Stimulated activated CD8-positive, alpha-beta memory T cell treated with anti-CD3 and anti-CD28 coated beads, Interleukin-12 subunit alpha, Interleukin-12 subunit beta, amount 100 ng/mL, for 1 hour (primary cell): ENCODE results near the gene SVIL.
"Not testable (repeated sequence)": the region's sequence is repeated elsewhere in the genome, so short reads cannot be mapped to it uniquely, and the experiment has no call there.

Experiments used
- DNase-seq: peaks from one replicate; pipeline ENCODE4 v3.0.0-alpha.2; 2020; ENCODE audit warnings: low read depth

The SVIL gene

DNA sequence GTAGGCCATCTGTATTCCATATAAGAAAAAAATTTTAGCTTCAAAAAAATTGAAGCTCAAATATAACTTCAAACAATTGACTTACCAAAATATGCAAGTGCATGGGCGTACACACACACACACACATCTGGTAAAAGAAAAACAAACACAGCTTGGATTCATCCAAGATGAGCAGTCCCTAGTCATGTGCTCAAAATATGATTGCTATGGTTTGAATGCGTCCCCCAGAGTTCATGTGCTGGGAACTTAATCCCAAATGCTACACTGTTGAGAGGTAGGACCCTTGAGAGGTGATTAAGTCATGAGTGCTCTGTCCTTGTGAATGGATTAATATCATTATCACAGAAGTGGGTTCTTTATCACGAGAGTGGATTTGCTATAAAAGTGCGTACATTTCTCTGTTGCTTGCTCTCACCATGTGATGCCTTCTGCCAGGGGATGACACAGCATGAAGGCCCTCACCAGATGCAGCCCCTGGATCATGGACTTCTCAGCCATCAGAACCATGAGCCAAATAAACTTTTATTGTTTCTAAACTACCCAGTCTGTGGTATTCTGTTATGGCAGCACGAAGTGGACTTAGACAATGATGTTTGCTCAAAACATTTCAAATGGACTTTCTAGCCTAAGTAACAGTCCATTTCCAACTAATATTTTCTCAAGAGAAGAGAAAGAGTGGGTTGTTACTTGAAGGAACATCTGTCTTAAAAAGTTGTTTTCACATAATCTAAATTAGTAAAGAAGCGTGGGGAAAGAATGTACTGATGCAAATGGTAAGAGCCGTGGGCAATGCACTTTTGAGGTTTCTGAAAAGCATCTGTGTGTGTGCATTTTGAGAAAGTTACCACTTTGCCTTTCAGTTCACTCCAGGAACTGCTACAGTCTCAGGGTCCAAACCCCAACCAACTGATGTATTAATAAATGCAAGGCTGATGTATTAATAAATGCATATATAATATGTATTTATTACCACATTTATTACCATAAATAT, 15.1 kb upstream of the SVIL start:
- no peak for DNase-seq

DNA sequence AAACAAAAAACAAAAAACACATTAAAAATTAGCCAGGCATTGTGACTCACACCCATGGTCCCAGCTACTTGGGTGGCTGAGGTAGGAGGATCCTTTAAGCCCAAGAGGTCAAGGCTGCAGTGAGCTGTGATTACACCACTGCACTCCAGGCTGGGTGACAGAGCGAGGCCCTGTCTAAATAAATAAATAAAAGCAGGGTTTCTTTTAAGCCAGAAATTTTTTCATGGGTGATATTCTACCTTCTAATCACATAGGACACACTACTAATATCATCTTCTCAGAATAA, 14.2 kb upstream of the SVIL start:
- DNase-seq = no peak

DNA sequence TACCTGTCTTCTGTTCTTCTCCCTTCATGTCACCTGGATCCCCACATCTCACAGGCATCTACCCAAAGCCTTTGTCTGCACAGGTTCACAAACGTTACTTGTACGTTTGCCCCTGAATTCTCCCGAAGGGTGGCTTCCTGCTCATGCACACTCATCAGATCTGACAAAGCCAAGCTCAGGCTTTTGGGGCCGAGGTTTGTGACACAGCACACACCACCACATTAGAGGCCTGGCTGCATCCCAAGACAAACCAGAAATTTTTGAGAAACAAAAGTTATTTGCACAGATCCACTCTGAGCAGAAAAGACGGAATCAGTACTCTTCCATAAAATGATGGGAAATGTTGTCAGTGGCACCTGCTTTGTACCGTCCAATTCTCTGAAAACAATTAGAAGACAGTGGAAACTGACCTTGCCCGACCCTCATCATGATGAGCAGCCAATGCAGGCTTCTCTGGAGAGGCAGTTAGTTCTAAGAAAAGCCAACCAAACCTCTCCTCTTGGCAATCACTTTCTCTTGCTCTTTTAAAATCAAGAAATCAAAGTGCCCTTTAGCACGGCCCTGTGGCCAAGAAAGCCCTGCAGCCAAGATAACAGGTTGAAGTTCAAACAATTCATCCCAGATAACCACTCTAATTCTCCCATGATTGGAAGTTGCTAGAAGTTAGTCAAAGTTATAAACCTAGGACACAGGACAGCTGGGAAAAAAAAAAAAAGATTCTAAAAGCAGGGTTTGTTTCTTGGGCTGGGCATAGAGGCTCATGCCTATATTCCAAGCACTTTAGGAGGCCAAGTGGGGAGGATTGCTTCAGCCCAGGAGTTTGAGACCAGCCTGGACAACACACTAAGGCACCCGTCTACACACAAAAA, 13.6 kb upstream of the SVIL start:
- DNase-seq = no peak

DNA sequence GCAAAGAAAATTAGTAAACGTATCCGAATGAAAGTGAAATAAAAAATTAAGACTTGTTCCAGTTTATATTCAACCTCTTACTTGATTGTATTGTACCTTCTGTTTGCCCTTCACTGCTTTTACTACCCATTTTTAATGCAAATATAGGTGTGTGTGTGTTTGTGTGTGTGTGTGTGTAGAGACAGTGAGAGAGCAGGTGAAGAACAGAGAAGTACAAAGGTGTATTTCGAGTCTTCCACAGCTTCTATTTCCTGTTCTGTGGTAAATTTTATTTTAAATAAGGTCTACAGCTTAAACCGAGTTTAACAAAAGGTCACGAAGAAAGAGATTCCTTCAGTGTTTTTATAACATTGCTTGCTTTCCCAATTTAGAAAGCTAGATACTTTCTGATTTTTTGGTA, 12.7 kb upstream of the SVIL start:
- DNase-seq = no peak

DNA sequence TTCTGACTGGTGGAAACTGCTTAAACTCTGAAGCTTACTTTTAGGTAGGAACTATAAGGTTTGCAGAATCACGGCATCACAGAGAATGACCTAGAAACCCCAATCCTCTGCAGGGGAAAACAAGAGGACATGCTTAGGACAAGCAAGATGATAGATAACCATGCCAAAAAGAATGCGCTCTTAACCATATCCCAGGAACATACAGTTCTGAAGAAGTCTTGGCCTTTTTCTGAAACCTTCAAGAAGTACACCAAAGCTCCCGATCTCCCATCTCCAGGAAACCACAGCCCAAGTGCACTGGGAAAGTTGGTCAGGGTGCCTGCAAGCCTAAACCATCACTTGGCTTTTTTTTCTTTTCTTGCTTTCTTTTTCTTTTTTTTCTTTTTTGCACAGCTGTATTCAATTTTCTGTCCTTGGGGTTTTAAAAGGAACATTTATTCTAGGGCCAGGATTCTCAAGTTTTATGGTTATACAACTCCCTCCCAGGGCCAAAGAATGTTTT, 12.2 kb upstream of the SVIL start:
- no peak for DNase-seq

DNA sequence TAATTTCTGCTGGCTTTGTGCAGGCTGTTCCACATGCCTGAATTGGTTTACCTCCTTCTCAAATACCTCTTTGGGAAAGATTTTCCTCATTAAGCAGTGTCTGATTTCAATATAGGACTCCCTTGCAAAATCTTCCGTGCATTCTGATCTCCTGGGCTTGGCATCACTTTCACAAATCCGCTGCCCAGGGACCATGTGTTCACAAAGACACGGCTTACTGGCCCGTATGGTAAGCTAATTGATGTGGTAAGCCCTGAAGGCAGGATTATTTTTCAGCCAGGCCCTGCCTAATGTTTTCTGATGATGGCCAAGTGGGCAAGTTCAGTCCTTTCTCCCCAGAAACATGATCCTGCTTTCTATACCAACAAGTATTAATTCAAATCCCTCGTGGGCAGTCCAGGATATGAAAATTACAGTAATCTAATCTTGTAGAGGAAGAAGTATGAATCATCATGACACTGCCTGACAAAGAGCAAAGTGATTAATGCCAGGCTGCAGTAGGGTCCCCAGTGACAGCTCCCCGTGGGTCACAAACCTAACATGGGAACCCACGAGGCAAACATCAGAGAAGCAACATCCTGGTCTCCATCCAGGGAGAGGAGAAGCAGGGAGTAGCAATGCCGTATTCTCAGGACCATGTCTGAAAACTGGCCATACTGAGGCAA, 11.6 kb upstream of the SVIL start:
- no peak for DNase-seq

DNA sequence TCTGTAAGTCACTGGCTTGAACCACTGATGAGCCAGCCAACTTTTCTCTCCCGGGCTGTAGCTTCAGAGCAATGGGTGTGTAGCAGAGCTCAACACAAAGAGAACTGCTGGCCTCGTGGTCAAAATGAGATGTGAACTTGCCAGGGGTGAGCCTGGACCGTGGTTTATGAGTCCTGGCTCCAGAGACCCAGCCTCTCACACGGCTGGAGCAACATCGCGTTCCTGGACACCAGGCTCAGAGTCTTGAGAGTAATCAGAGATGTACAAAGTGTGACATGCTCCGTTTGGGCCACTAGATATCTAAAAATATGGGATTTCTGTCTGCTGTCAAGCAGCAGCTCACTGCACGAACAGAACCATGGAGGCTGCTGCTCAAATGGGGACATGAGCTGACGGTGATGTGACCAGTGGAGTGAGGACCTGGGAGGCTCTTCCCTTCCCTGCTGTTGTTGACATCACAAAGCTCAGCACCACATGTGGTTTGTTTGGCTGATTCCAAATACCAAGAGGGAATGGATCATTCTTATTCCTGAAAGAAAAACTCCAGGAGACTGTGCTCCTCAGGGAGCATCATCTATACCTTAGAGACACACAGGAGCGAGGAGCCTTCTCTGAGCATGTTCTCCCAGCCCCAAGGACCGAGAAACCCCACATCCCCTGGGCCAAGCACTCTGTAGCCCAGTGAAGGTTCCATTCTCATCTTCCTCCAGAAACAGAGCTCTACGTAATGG, 9.2 kb upstream of the SVIL start:
- DNase-seq = no peak

DNA sequence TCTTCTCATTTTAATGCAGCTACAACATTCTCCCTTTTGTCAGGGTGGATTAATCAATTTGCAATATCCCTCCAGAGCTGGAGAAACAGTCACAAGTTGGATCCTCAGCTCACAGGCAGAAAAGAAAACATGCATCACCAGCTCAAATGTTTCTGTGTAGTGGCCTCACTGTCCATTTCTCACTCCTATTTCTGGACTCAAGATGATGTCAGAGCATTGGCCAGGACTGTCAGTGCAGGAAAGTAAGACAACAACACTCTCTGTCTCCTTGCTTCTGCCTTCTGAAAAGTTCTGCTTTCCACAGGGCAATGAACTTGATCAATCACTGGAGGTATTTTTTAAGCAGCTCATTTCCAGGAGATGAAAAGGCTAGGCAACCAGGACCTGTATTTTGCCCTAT, 8.2 kb upstream of the SVIL start:
- no peak for DNase-seq

DNA sequence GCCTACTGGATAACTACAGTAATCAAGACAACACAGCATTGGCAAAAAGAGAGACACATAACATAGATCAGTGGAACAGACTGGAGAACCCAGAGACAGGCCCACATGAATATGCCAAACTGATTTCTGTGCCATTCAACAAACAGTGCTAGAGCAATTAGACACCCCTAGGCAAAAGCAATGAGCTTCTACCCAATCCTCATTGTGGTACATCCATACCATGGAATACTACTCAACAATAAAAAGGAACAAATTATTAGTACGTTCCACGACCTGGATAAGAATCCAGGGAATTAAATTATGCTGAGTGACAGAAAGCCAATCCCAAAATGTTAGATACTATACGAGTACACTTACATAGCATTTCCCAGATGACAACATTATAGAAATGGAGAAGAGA, 2.8 kb upstream of the SVIL start:
- no peak for DNase-seq

DNA sequence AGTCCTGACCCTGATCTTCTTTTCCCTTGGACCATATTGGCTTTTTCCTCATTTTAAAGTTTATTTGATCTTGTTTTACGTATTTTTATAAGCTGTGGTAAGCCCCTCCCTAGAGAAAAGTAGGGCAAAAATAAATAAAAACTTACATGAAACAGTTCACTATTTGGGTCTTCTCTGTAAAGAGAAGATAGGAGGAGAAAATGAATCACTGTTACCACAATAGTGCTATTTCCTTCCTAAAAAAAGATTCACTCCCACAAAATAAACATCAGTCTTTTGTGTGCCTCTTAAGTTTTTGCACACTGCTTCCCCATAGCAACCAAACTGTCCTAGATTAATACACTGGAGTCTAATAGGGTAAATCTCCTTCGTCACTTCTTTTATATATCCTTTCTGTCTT, 1.4 kb upstream of the SVIL start:
- no peak for DNase-seq

DNA sequence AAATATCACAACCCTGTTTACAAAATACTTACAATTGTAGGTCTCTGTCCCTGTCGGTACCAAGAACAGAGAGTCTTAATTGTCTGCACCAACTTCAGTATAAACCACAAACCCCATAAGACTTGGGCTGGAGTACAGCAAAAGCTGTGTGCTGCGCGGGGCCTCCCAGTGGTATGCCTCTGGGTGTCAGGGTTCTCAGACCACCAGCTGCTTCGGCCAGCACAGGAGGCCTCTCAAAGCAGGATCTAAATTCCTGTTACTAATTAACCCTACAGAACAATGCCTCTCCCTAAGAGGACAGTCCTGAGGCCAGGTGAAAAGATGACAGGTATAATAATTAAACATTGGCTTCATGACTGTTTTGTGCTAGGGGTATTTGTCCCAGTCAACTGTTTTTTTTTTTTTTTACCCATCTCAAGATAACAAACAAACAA, 957 bp upstream of the SVIL start:
- DNase-seq = no peak

DNA sequence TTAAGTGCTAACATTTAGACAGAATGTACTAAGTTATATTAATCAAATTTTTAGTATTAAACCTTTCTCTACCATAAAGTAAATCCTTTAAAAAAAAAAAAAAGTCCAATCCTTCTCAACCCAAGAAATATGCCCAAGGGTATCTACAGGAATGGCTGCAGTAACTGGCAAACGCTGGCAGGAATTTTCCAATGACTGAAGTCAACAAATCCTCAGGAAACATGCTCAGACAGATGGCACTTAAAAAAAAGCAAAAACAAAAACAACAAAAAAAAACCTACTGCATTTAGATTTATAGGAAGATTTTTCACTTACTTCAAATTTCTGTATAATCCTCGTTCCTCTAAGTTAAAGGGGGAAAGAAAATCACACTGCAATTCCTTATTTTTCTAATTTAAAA, 666 bp downstream of the SVIL start:
- DNase-seq = no peak

DNA sequence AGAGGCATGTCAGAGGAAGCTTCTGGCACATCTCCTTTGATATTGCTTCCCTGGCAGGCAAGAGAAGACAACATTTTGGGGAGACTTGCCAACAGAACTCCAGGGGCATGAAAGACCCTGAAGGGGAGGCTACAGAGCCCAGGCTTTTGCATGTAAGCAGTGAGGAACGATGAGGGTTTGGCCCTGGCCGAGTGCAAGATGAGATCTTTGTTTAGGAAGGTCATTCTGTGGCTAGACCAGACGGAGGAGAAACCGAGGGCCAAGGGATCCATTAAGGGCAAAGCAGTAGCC, 3.8 kb downstream of the SVIL start:
- no peak for DNase-seq

DNA sequence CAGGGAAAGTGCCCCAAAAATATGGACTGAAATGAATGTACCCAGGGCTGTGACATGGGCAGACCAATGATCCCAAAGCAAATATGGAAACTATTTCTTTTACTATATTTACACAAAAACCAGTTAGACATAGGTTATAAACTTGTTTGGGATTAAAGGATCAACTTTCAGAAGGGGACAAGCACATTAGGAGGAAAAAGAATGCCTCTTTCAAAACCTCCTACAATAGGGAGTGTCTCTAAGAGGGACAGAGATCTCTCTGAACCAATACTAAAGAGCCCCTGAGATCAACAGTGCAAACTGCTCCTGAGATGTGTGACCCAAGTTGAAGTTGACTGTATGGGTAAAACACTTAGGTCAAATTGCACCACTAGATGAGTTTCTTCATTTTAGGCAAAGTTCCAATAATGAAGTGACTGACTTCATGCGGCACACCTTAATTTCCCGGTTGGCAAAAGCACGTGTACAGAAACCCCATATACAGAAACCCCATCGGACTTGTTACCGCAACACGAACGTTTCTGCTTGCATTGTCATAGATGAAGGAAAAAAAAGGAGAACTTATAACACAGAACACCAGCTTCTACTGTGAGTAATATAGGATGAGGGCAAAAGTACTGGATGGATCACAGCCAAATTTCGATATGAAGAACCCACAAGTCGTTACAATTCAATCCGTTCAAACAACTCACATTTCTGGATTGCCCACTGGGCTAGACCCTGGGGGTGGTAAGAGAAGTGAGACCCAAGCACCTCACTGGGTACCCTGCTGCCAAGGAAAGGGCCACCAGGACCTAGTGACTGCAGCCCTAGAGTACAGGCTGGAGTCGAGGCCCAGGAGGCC, 4.3 kb downstream of the SVIL start:
- no peak for DNase-seq

DNA sequence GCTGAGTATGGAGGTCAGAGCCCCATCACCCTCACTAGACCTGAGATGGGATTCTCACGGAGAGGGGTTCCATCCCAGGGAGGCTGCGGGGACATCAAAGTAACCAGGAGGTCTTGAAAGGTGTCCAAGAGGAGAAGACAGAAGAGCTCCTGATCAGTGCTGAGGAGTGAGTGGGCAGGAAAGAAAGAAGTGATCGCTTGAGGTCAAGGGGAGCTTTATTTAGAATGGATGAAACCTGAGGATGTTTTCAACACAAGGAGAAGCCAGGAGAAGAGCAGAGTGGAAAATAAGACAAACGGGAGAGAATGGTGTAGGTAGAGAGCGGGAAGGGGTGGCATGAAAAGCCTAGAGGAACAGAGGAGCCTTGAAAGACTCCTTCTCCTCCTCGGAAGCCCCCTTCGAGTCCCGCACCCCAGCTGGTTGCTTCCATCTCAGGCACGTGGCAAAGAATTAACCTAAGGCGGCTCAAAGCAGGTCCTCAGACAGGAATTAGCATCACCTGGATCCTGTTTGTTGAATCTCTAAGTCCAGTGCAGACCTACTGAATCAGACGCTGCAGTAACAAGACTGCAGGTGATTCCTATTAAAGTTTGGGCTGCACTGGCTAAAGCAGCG, 5.8 kb downstream of the SVIL start:
- no peak for DNase-seq

DNA sequence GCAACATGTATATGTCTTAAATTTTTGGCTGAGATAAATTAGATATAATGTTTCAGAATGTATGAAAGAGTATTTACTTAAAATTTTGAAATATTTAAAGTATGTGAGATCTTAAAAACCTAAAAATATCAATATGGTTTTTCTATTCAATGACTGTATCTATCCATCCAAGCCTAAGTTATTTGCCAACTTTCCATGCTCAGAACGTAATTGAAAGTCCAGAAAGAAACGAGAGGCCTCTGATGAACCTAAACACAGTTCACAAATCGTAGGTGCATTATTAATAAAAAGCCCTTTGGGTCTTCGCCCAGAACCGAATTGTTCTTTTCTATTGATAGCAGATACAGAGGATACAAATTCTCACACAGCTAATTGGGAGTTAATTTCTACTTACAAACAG, 6.5 kb downstream of the SVIL start:
- DNase-seq = no peak

DNA sequence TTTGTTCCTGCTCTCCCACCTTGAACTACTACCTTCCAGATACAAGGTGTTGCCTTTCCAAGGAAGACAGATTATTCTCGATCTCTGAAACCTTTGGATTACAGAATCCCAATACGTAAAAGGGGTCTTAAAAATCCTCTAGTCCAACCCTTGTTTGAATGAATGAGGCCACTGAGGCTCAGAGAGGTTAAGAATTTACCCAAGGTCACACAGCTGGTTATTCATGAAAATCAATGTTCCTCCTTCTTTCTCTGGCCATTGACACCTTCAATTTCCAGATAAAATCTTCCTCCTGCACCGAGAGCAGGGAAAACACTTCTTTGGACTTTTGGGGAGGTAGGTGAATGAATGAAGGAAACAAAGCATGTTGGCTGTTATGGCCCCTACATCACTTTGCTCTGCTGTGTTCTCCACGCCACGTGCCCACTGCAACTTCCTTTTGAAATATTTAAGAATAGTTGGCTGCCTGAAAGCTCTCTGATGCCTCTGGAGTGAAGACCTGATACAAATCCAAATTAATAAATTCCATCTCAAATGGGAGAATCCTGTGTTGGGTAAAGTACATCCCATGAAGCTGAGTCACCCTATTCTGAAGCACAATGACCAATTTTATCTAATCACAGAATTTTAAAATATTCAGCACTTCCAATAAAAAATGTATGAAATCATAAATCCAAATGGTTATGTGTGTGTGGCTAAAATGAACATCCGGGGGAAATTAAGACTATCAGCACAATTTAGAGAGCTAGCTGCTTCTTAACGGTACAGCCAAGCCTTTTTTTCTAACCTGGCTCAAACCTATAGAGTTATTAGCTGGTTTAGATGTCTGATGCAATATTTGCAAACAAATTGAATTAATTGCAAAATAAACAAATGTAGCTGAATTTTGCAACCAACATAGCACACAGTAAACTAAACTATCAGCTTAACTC, 7.3 kb downstream of the SVIL start:
- DNase-seq = no peak

DNA sequence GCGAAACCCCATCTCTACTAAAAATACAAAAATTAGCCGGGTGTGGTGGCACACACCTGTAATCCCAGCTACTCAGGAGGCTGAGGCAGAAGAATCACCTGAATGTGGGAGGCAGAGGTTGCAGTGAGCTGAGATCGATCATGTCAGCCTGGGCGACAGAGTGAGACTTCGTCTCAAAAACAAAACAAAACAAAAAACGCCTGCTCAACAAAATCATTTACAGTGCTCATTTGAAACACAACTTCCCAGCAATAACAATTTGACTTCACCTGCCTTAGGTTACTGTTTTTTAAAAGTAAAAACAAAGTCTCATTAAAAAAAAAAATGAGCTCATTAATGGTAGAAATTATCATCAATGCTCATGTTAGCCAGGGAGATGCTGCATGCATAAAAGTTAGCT, 10.4 kb downstream of the SVIL start:
- DNase-seq = not testable (repeated sequence)

DNA sequence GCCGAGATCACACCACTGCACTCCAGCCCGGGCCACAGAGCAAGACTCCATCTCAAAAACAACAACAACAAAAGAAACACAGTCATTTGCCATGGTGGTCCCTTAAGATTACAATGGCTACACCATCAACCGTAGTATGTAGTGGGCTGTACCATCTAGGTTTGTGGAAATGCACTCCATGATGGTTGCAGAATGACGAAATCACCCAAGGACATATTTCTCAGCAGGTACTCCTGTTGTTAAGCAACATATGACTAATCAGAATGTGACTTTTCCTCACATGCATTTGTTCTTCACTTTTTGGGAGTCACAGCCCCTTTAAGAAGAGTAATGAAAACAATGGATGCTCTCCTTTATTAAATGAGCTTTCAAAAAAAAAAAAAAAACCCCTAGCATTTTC, 11.0 kb downstream of the SVIL start:
- no peak for DNase-seq
